Measurements from ENCODE around the gene CANT1. TPM values are rescaled to one million over a fixed set of nuclear protein-coding genes. Genes with fewer than 3 reads are reported as not detected.

Gene CANT1
- total and polyA plus RNA-seq, 9 of the 15 experiments (the other 6 are each of a cell fraction or from before 2014, with no cell fraction given): 2.7 to 66.4 (median 22.5) TPM

DNA sequence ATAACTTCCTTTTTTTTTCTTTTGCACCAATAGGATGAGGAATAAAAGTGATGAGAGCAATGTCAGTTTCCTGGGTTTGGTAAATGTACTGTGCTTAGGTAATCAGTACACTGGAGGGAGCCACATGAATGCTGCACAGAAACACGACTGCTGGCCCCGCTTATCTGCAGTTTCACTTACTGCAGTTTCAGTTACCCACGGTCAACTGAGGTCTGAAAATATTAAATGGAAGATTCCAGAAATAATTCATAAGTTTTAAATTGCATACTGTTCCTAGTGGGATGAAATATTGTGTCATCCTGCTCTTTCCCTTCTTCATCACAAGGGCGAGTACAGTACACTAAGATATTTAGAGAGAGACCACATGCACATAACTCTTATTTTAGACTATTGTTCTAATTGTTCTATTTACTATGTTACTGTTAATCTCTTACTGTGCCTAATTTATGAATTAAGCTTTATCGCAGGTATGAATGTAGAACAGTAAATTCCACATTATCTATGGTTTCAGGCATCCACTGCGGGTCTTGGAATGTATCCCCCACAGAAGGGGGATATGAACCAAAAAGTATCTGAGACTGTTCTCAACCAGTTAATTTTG lies 23.4 kb downstream of the CANT1 start (continued):
- TF ChIP-seq, protein P1, sequence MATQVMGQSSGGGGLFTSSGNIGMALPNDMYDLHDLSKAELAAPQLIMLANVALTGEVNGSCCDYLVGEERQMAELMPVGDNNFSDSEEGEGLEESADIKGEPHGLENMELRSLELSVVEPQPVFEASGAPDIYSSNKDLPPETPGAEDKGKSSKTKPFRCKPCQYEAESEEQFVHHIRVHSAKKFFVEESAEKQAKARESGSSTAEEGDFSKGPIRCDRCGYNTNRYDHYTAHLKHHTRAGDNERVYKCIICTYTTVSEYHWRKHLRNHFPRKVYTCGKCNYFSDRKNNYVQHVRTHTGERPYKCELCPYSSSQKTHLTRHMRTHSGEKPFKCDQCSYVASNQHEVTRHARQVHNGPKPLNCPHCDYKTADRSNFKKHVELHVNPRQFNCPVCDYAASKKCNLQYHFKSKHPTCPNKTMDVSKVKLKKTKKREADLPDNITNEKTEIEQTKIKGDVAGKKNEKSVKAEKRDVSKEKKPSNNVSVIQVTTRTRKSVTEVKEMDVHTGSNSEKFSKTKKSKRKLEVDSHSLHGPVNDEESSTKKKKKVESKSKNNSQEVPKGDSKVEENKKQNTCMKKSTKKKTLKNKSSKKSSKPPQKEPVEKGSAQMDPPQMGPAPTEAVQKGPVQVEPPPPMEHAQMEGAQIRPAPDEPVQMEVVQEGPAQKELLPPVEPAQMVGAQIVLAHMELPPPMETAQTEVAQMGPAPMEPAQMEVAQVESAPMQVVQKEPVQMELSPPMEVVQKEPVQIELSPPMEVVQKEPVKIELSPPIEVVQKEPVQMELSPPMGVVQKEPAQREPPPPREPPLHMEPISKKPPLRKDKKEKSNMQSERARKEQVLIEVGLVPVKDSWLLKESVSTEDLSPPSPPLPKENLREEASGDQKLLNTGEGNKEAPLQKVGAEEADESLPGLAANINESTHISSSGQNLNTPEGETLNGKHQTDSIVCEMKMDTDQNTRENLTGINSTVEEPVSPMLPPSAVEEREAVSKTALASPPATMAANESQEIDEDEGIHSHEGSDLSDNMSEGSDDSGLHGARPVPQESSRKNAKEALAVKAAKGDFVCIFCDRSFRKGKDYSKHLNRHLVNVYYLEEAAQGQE (IDR thresholded peaks at IDR 0.05; ENCODE audit: borderline replicate concordance): peak; percentile 27; the same call in 1 of the 2 replicates
- TF ChIP-seq, protein P1 (CRISPR knock-in tag; IDR thresholded peaks at IDR 0.05; ENCODE audit: low read depth): no peak
- TF ChIP-seq RUNX1 (IDR thresholded peaks at IDR 0.05; ENCODE audit: low read depth): no peak
- no peak for TF ChIP-seq ZNF79 (CRISPR knock-in tag; IDR thresholded peaks at IDR 0.05; ENCODE audit: low read depth)
- no peak for TF ChIP-seq SRSF3 (IDR thresholded peaks at IDR 0.05; ENCODE audit: insufficient read depth, low read length)
- no peak for TF ChIP-seq YBX1 (IDR thresholded peaks at IDR 0.05)
- TF ChIP-seq RCOR1 (IDR thresholded peaks at IDR 0.05; ENCODE audit: borderline replicate concordance in 1 of 2, low read depth in 2 of 2, low read length in 2 of 2): peak in 1 of 2 experiments; percentile 29; a peak in 1 of 4 replicates
- TF ChIP-seq ZBTB1 (CRISPR knock-in tag; IDR thresholded peaks at IDR 0.05; ENCODE audit: borderline replicate concordance, low read depth): no peak
- no peak for TF ChIP-seq ZFPM2 (CRISPR knock-in tag; IDR thresholded peaks at IDR 0.05)
- TF ChIP-seq, protein P2, sequence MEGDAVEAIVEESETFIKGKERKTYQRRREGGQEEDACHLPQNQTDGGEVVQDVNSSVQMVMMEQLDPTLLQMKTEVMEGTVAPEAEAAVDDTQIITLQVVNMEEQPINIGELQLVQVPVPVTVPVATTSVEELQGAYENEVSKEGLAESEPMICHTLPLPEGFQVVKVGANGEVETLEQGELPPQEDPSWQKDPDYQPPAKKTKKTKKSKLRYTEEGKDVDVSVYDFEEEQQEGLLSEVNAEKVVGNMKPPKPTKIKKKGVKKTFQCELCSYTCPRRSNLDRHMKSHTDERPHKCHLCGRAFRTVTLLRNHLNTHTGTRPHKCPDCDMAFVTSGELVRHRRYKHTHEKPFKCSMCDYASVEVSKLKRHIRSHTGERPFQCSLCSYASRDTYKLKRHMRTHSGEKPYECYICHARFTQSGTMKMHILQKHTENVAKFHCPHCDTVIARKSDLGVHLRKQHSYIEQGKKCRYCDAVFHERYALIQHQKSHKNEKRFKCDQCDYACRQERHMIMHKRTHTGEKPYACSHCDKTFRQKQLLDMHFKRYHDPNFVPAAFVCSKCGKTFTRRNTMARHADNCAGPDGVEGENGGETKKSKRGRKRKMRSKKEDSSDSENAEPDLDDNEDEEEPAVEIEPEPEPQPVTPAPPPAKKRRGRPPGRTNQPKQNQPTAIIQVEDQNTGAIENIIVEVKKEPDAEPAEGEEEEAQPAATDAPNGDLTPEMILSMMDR (IDR thresholded peaks at IDR 0.05 in 2 of 3, conservative IDR thresholded peaks at IDR 0.05 in 1 of 3; ENCODE audit: insufficient read depth in 2 of 3, low read depth in 1 of 3, low read length in 3 of 3): peak; percentile 64 to 86 (median 80)
- TF ChIP-seq, protein P3, sequence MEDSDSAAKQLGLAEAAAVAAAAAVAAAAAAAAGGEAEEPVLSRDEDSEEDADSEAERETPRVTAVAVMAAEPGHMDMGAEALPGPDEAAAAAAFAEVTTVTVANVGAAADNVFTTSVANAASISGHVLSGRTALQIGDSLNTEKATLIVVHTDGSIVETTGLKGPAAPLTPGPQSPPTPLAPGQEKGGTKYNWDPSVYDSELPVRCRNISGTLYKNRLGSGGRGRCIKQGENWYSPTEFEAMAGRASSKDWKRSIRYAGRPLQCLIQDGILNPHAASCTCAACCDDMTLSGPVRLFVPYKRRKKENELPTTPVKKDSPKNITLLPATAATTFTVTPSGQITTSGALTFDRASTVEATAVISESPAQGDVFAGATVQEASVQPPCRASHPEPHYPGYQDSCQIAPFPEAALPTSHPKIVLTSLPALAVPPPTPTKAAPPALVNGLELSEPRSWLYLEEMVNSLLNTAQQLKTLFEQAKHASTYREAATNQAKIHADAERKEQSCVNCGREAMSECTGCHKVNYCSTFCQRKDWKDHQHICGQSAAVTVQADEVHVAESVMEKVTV (CRISPR knock-in tag; IDR thresholded peaks at IDR 0.05): peak; percentile 45
- TF ChIP-seq ZKSCAN8 (CRISPR knock-in tag; IDR thresholded peaks at IDR 0.05): no peak
- TF ChIP-seq GATAD2B (IDR thresholded peaks at IDR 0.05; ENCODE audit: borderline replicate concordance): peak; percentile 31; the same call in 1 of the 2 replicates
- no peak for TF ChIP-seq ZFX (CRISPR knock-in tag; IDR thresholded peaks at IDR 0.05)
- no peak for TF ChIP-seq SRF (CRISPR knock-in tag; IDR thresholded peaks at IDR 0.05)
- no peak for TF ChIP-seq SIN3B (IDR thresholded peaks at IDR 0.05; ENCODE audit: low read depth)
